HFF-Myc (cell line): ENCODE results near the gene NTSR1.

Experiments
- DNase-seq: peaks from one replicate; pipeline ENCODE4 v3.0.0-alpha.2; 2011; ENCODE audit warnings: low read depth; ENCODE audit errors: extremely low read depth
- H3K4me3 ChIP-seq: replicated peaks from 2 replicates; pipeline ENCODE4 v1.5.1; 2011; ENCODE audit warnings: low read depth, mild to moderate bottlenecking, control low read depth, low read length
- TF ChIP-seq, protein P1 (sequence below): IDR thresholded peaks from 2 replicates; pipeline ENCODE4 v1.5.1; 2012; ENCODE audit warnings: mild to moderate bottlenecking, low read depth, low read length, control low read depth; ENCODE audit errors: missing control alignments

NTSR1 gene

DNA sequence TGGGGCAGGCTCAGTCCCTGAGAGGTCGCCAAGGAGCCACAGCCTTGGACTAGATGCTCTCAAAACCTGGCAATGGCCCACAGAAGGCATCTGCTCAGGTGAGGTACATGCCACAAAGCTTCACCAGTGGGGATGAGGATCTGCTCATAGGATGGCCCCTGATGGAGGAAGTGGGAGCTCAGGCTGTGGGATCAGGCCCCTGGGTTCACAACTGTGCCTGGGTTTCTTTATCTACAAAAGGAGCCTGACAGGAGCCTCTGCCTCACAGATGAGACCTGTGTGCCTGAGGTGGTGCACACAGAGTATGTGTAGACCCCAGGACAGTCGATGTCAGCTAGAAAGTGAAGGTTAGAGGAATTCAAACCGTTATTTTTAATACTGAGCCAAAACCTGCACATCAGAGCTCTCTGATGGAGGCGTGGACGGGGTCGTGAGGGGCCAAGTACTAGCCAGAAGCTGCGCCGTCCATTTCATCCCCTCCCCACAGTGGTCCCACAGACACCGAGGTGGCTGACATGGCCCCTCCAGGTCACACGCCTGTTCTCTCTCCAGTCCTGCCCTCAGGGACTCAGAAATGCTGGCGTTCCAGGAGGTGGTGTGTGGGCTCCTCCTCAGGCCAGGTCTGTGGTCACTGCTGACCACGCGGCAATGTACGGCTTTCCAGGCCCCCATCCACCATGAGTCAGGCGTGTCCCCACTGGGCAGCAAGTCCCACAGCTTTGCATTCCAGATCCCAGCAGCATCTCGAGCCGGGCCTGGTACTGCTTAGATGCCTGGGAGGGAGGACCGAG, 33.3 kb downstream of the NTSR1 start:
- TF ChIP-seq, protein P1, sequence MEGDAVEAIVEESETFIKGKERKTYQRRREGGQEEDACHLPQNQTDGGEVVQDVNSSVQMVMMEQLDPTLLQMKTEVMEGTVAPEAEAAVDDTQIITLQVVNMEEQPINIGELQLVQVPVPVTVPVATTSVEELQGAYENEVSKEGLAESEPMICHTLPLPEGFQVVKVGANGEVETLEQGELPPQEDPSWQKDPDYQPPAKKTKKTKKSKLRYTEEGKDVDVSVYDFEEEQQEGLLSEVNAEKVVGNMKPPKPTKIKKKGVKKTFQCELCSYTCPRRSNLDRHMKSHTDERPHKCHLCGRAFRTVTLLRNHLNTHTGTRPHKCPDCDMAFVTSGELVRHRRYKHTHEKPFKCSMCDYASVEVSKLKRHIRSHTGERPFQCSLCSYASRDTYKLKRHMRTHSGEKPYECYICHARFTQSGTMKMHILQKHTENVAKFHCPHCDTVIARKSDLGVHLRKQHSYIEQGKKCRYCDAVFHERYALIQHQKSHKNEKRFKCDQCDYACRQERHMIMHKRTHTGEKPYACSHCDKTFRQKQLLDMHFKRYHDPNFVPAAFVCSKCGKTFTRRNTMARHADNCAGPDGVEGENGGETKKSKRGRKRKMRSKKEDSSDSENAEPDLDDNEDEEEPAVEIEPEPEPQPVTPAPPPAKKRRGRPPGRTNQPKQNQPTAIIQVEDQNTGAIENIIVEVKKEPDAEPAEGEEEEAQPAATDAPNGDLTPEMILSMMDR: no peak
- no peak overlapping the region for H3K4me3 ChIP-seq
- no peak for DNase-seq

- H3K4me3 ChIP-seq: no peak overlapping the region
- TF ChIP-seq, protein P1: no peak
- no peak for DNase-seq
These were observed 33.9 kb downstream of the NTSR1 start for GRCh38 chr20:62742550-62742949.

DNA sequence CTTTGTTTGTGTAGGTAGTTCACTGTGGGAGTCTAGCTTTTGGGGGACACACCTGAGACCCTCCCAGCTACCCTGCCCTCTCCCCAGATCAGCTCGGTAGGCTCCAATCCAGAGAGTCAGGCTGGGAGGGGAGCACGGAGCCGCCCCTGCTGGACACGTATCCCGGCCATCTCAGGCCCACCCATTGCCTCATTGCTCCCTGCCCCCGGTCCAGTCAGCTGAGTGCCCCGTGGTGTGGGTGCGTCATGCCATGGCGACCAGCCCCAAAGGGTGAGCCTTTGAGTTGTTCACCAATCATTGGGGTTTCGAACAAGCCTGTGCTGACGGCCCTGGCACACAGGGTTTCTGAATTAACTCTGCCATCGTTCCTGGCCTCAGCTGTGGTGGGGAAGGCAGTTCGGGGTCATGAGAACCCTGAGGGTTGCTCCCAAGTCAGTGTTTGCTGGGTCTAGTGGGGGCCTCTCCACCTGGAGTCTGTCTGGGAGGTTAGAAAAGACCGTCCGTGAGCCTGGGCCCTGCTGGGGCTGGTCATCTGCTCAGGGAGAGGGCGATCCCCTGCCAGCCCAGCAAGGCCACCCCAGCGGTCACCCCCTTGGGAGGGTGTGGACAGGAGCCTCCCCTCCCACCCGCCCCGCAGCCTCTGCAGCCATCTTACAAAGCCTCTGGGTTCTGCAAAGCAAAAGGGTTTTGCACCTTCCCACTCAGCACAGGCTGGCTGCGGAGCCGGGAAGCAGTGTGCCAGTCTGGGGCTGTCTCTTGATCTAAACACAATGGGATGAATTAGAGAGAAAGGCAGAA, 34.5 kb downstream of the NTSR1 start:
- TF ChIP-seq, protein P1: no peak
- H3K4me3 ChIP-seq: no peak overlapping the region
- no peak for DNase-seq

DNA sequence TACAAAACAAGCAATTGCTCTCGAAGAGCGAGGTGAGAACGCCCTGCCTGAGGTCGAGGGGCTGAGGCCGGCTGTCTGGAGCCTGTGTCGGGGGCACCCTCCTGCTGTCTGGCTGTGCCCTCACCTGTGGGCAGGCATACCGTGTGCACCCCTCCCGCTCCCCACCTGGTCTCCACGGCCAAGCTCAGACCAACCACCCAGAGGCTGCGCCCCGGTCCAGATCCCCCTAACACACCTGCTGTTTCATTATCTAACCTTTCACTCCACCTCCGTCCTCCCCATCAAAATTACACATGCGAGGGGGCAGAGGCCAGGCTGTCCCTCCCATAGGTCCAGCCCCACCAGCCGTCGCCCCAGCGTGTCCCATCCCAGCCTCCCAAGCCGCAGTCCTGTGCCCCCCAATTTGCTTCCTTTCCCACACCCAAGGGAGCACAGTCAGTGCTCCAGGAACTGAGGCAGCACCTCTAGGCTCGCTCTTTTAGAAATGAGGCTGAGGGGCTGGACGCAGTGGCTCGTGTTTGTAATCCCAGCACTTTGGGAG, 35.2 kb downstream of the NTSR1 start:
- TF ChIP-seq, protein P1: no peak
- DNase-seq: no peak
- no peak overlapping the region for H3K4me3 ChIP-seq

DNA sequence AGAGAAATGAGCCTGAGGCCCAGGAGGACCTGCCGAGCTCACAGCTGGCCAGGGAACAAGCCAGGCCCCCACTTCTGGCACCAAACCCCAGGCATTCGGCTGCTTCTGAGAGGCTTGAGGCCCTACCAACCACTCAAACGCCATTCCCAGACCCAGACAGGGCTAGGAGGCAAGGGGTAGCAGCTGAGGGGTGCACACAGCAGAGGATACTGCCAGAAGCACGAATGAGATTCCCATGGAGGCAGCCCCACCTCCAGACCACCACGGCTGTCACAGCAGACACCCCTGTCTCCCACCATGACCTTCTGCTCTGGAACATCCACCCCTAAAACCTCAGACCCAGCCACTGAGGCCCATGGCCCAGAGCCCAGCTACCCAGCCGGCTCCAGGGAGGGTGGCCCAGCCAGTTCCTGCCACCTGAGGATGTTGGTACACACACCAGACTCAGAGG, 36.1 kb downstream of the NTSR1 start:
- no peak overlapping the region for H3K4me3 ChIP-seq
- TF ChIP-seq, protein P1: no peak
- no peak for DNase-seq

- H3K4me3 ChIP-seq: no peak overlapping the region
- TF ChIP-seq, protein P1: no peak
- DNase-seq: no peak
These were observed 36.8 kb downstream of the NTSR1 start for GRCh38 chr20:62745279-62745951.
